Dermis blood vessel endothelial cell (primary cell): ENCODE measurements around the gene REEP2. TPM values are rescaled to one million over a fixed set of nuclear protein-coding genes. Genes with fewer than 3 reads are reported as not detected.
A peak's percentile ranks its signal among the peaks of the same experiment; 100 is the strongest.
"Not testable (repeated sequence)": the region's sequence is repeated elsewhere in the genome, so short reads cannot be mapped to it uniquely, and the experiment has no call there.

Experiments
- DNase-seq: peaks from one replicate; pipeline ENCODE4 v3.0.0; 2010
- total RNA-seq: library from RNA; depleted of rRNA; stranded (reverse); fragments of >200 nt; gene quantifications from 2 replicates; pipeline ENCODE4 v1.2.3, GENCODE V29; 2014

The REEP2 gene
- 0.68 and 1.5 TPM in 2 replicates for total RNA-seq

GRCh38 chr5:138438724-138439476, at the start of gene REEP2:
TSS of gene REEP2 (plus strand) at chr5:138439057. CDS start at chr5:138439209, 152 bp downstream.
- peak; percentile 64 for DNase-seq

- no peak for DNase-seq
Measured at GRCh38 chr5:138389332-138389731, 49.5 kb upstream of the REEP2 start.

- not testable (repeated sequence) for DNase-seq
Measured at GRCh38 chr5:138389911-138390310, 48.9 kb upstream of the REEP2 start.

GRCh38 chr5:138391859-138392386, 46.9 kb upstream of the REEP2 start:
- no peak for DNase-seq

- DNase-seq: no peak
Measured at GRCh38 chr5:138402640-138403039, 36.2 kb upstream of the REEP2 start.

GRCh38 chr5:138408023-138408422, 30.8 kb upstream of the REEP2 start:
- no peak for DNase-seq

GRCh38 chr5:138410996-138411640, 27.7 kb upstream of the REEP2 start:
- DNase-seq: peak; percentile 33

- no peak for DNase-seq
Measured at GRCh38 chr5:138418444-138418843, 20.4 kb upstream of the REEP2 start.

- DNase-seq: peak; percentile 64
Measured at GRCh38 chr5:138425079-138425478, 13.8 kb upstream of the REEP2 start.

GRCh38 chr5:138435943-138436342, 2.9 kb upstream of the REEP2 start:
- DNase-seq: no peak

- DNase-seq: no peak
Measured at GRCh38 chr5:138438003-138438723, 694 bp upstream of the REEP2 start.

- DNase-seq: no peak
Measured at GRCh38 chr5:138439477-138440158, 761 bp downstream of the REEP2 start.

GRCh38 chr5:138440159-138441073, 1.6 kb downstream of the REEP2 start:
- no peak for DNase-seq

GRCh38 chr5:138441221-138441620, 2.4 kb downstream of the REEP2 start:
- no peak for DNase-seq

GRCh38 chr5:138444078-138444773, 5.4 kb downstream of the REEP2 start:
- no peak for DNase-seq

GRCh38 chr5:138444774-138445546, 6.1 kb downstream of the REEP2 start:
- DNase-seq: no peak

GRCh38 chr5:138445547-138446271, 6.9 kb downstream of the REEP2 start:
- DNase-seq: no peak

- DNase-seq: no peak
Measured at GRCh38 chr5:138448070-138448469, 9.2 kb downstream of the REEP2 start.
